GM20431 (cell line): Measurements from ENCODE around the gene PTPRH.
"Not testable (repeated sequence)": the region's sequence is repeated elsewhere in the genome, so short reads cannot be mapped to it uniquely, and the experiment has no call there.

Experiments used
- in situ Hi-C: fragments of 300-500 bp; cut with MseI, MboI; formaldehyde crosslinking; loops from one replicate; pipeline ENCODE4 v1.15.0; 2020; ENCODE audit warnings: low sequenced_read_pairs; ENCODE audit not compliant: unreplicated experiment

Gene PTPRH

GRCh38 chr19:55188625-55189024 is 20.7 kb downstream of the PTPRH start:
- in situ Hi-C loops = no loop called here

- in situ Hi-C loops = no loop called here
These were observed 23.2 kb downstream of the PTPRH start for GRCh38 chr19:55186080-55186479.

DNA sequence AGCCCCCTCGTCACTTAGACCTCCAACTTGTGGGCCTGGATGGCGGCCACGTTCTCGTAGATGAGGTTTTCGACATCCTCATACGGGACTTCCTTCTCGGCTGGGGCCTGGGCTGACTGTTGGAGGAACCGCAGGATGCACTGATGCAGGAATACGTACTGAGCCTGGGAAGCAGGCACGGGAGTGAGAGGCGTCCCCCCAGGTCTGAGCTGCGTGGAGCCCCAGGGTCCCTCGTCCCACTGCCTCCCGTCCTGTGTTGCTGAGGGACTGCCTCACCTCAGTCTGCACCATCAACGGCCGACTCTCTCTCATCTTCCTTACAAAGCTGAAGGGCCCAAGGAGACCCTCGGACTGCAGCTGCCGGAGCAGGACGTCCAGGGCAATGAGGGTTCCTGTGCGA is 27.6 kb downstream of the PTPRH start:
- in situ Hi-C loops = no loop called here

DNA sequence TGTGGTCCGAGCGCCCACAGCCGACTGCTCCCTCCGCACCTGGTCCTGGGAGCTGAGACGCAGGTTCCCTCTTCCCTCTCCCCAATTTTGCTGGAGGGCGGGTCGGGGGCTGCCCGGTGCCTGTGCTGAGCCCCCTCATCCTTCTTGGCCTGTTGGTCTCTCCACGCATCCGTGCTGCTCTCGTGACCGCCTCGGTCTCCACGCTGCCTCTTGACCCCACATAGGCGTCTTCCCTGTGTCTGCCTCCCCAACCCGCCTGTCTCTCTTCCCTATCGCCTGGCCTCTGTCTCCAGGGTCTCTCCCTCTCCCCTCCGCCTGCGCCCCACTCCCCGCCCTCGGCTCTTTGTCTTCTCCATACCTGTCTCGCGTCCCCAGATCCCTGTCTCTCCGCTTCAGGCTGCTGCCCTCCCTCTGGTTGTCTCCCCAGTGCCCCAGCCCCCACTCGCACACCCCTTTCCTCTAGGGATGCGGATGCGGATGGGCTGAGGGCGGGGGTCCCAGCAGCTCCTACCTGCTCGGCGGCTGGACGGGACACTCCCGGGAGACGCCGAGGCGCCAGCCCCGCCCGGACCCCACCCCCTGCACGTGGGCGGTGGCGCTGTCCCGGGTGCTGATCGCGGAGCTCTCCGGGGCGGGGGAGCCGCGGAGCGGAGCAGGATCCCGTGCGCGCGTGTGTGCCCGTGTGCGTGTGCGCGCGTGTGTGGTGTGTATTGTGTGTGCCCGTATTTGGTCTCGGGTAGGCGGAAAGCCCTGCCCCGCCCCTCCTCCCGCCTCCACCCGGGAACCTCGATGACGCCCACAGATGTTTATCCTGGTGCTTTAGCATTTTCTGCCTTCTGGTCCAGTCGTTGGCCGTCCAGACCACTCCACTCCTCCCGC is 29.5 kb downstream of the PTPRH start, which contains the start of gene SYT5:
Gene SYT5, minus strand, starts transcription at position 684 of the 879 bp plus-strand sequence. CDS start 1,248 bp downstream, outside the sequence.
- in situ Hi-C loops = no loop called here

- in situ Hi-C loops = no loop called here
These were observed 30.3 kb downstream of the PTPRH start for GRCh38 chr19:55178781-55179599.

GRCh38 chr19:55176076-55176475 is 33.2 kb downstream of the PTPRH start:
- in situ Hi-C loops = no loop called here

- in situ Hi-C loops = no loop called here
These were observed 34.0 kb downstream of the PTPRH start for GRCh38 chr19:55175117-55175867.

DNA sequence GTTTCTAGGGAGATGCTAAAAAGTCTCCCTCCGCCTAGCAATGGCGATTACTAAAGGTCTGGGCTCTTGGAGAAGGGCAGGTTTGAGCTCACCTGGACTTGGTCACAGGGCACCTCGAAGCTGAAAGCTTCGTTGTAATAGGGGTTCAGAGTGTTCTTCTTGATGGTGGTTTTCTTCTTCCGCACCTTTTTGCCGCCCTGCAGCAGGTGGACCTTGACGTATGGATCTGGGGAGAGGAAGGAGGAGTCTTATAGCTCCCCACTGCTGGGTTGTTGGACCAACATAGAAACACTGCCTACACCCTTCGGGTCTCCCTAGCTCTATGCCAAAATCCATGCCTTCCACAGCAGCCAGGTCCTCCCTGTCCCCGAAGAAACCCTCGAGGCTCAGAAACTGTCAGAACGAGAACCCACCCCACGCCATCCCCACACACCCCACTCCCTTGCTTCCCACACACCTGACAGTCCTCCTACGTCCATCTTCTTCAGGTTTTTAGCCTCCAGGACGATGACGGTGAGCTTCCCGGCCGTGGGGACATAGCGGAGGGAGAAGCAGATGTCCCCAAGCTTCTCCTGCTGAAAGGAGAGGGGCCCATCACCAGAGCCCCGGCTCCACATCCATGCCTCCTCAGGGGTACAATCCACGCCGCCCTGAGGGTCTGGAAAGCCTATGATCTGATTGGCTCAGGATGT is 34.7 kb downstream of the PTPRH start:
- in situ Hi-C loops = no loop called here

DNA sequence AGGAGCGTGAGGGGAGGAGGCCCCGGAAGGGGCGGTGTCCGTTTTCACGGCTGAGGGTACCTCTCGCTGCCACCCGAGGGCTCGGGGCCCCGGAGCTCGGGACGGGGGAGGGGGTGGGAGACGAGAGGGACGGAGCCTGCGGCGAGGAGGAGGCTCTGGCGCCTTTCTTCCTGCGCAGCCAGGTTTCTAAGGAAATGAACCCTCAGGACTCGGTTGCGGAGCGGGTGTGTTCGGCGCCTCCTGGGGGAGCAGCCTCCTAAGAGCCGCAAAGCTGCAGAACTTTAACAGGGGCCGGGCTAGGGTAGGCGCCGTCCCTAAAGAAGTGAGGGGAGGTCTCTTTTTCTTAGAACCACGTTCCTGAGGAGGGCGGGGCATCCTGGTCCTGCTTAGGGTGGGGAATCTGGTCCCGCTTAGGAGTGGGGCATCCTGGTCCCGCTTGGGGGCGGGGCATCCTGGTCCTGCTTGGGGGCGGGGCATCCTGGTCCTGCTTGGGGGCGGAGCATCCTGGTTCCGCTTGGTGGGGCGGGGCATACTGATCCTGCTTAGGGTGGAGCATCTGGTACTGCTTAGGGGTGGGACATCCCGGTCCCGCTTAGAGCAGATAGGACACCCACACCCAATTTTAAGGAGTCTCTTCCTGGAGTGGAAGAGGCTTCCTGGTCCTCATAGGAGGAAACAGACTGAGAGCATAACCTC is 35.4 kb downstream of the PTPRH start:
- in situ Hi-C loops = no loop called here

DNA sequence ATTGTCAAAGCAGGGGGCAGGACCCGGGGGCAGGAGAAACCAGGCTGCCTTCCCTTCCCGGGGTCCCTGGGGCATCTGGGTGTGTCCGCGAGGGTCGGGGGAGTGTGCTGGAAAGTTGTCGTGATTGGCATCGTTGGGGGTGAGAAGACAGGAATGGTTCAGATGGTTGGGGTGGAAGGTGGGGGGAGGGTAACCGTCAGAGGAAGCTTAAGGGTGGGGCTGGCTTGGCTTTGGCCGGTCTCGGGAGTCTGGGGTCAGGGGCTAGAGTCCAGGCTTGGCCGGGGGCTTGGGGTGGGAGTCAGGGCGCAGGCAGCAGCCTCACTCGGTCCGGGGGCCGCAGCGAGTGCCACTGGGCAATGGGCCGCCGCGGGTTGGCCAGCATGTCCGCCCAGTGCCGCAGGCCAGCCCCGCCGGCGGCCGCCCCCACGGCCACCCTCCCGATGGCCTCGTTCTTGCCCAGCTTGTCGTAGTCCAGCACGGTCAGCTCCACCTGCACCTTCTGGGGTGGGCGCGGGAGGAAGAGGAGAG is 36.1 kb downstream of the PTPRH start:
- in situ Hi-C loops = no loop called here

GRCh38 chr19:55172741-55173140 is 36.6 kb downstream of the PTPRH start:
- in situ Hi-C loops = no loop called here

- in situ Hi-C loops = not testable (repeated sequence)
These were observed 37.0 kb downstream of the PTPRH start for GRCh38 chr19:55172318-55172717.

- in situ Hi-C loops = no loop called here
These were observed 37.9 kb downstream of the PTPRH start for GRCh38 chr19:55171440-55171839.

- in situ Hi-C loops = no loop called here
These were observed 40.2 kb downstream of the PTPRH start for GRCh38 chr19:55169136-55169535.

GRCh38 chr19:55166530-55167268 is 42.6 kb downstream of the PTPRH start, which contains the start of gene DNAAF3:
Gene DNAAF3, minus strand, starts transcription at chr19:55166613. Its CDS starts 200 bp downstream, at chr19:55166413.
- in situ Hi-C loops = no loop called here

- in situ Hi-C loops = no loop called here
These were observed 43.3 kb downstream of the PTPRH start for GRCh38 chr19:55165952-55166529.

GRCh38 chr19:55161571-55162322 is 47.6 kb downstream of the PTPRH start:
- in situ Hi-C loops = no loop called here
